AG10803 (cell line): Measurements from ENCODE around the gene POU6F2.
A peak's percentile ranks its signal among the peaks of the same experiment; 100 is the strongest.

Experiments used
- DNase-seq: peaks from one replicate; pipeline ENCODE4 v3.0.0; 2010; ENCODE audit warnings: low read depth
- H3K4me3 ChIP-seq: 2 replicates; pipeline ENCODE4 v1.5.1; 2011; ENCODE audit warnings: mild to moderate bottlenecking, low read length, control low read depth
- CTCF ChIP-seq: conservative IDR thresholded peaks from 2 replicates; pipeline ENCODE4 v1.5.1; 2011; ENCODE audit warnings: mild to moderate bottlenecking, low read length, control low read depth, inconsistent platforms

Gene POU6F2

DNA sequence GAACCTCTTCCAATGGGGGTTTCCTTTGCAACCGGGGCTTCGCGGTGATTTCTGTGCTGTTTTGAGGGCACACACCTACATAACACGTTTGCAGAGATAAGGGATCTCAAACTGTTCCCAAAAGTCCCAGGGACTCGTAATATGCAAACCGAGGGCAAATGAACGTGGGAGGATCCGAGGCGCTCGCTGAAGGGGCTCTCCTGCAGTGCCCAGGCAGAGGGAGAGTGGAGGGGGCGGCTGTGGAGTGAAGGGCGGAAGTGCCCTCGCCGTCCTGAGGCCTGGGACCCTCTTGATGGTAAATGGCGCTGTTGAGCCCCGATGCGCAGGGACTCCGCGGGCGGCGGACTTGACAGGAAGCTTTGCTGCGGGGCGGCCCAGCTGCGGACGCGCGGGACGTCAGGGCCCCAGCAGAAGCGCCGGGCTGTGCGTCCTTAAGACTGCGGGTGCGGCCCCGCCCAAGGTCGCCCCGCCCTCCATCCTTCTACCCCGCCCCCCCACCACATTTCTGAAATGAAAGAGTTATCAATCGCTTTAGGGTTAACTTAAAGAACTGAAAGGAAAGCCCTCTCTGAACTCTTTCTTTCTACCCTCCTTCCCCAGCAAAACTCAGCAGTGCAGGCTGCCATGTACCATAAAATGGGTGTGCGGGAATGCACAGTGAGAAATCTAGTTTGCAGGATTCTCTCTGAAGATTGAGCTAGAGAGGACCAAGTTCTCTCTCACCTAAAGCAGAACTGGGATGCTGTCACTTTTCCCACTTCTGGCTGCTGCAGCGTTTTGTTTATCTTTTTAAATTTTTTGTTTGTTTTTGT is 436.7 kb downstream of the POU6F2 start:
- peak overlapping the region; percentile 65 for H3K4me3 ChIP-seq
- no peak for TF ChIP-seq CTCF
- peak; percentile 38 for DNase-seq

GRCh38 chr7:39415091-39415787 is 437.5 kb downstream of the POU6F2 start:
- TF ChIP-seq CTCF = no peak
- H3K4me3 ChIP-seq = no peak overlapping the region
- no peak for DNase-seq

GRCh38 chr7:39416866-39417265 is 439.2 kb downstream of the POU6F2 start:
- no peak for TF ChIP-seq CTCF
- DNase-seq = no peak
- H3K4me3 ChIP-seq = no peak overlapping the region

- no peak for DNase-seq
- TF ChIP-seq CTCF = no peak
- no peak overlapping the region for H3K4me3 ChIP-seq
These were observed 439.9 kb downstream of the POU6F2 start for GRCh38 chr7:39417642-39418041.

DNA sequence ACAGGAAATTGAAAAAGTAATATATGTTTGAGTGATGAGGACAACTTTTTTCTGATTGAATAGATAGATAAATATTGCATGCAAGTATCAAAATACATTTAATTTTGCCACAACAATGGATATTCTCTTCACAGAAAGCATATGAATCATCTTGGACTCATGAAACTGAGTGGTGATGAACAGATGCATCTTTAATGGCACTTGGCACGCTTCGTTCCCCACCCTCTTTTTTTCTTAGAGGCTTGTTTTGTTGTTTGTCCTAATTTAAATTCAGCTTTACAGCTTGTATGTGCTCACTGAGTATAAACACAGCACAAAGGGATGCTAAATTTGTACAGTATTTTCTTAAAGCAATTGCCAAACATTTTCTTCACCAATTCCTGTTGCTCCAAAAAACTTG is 443.5 kb downstream of the POU6F2 start:
- no peak for TF ChIP-seq CTCF
- DNase-seq = no peak
- no peak overlapping the region for H3K4me3 ChIP-seq

DNA sequence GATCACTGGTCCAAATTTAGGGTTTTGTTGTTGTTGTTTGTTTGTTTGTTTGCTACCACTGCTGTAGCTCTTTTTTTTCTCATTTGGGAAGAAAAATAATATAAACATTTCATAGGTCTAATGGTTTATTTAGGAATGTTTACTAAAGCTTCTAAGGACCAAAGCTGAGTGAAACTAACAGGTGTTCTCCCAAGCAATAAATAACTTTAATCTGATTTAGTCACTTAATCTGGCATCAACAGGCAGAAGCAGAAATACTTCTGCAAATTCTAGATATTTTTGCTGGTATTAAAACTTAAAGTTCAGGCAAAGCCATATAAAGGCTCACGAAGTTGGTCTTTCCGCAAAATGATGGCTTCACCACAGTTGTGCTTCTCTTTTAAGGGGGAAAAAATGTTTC is 444.0 kb downstream of the POU6F2 start:
- H3K4me3 ChIP-seq = no peak overlapping the region
- TF ChIP-seq CTCF = no peak
- no peak for DNase-seq

GRCh38 chr7:39428221-39428620 is 450.5 kb downstream of the POU6F2 start:
- H3K4me3 ChIP-seq = no peak overlapping the region
- no peak for TF ChIP-seq CTCF
- DNase-seq = peak; percentile 86
